ENCODE data around the gene SBF2.
A peak's percentile ranks its signal among the peaks of the same experiment; 100 is the strongest.

SBF2 gene

DNA sequence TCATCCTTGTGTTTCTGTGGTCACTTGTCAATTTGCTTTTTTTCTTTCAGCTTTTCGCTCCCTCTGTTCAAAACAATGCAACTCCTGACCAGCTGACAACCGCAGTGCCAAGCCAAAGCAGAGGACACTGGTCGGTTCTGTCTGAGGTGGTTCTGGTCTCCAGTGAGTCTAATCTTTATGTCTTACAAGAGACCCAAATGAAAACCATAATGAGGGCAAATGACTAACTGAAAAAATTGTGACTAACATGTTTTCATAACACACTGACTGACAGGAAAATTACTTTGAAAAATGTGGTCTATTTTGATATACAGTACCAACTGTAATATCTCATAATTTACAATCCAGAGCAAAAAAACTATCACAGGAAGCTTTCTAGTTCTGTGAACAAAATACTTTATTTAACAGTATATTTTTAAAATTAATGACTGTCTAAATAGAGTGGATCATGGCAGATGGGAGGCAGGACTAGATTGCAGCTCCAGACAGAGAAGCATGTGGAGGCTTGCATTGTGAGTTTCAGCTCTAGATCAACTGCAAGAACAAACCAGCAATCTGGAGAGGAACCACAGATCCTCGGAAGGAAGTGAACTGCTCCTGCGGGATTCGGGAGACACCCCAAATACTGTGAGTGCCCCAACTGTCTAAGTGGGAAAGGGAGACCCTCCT, 311.8 kb downstream of the SBF2 start:
- H3K4me3 ChIP-seq (replicated peaks in 1 of 2; ENCODE audit: low read depth in 2 of 2, low read length in 2 of 2): no peak overlapping the region
- no peak for TF ChIP-seq CTCF (IDR thresholded peaks at IDR 0.05; ENCODE audit: low read depth, low read length)
- DNase-seq (ENCODE audit: low read depth in 2 of 2): peak; percentile 14 to 54

DNA sequence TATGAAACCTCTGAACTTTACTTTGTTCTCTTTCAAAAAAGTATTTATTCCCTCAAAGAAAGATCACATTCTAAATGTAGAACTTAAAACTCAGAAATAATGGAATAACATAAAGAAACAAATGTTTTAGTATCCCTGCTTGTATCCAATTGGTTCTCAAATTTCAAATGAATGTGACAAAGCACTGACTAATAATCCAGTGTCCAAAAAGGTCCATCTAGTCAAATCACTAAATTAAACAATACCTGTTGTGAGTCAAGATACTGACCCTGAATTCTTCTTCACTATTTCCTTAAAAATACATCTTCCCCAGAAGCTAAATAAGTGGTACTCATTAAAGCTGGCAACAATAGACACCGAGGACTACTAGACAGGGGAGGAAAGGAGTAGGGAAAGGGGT, 313.1 kb downstream of the SBF2 start:
- no peak for TF ChIP-seq CTCF (IDR thresholded peaks at IDR 0.05; ENCODE audit: low read depth, low read length)
- H3K4me3 ChIP-seq (replicated peaks in 1 of 2; ENCODE audit: low read depth in 2 of 2, low read length in 2 of 2): no peak overlapping the region
- no peak for DNase-seq (ENCODE audit: low read depth in 2 of 2)

GRCh38 chr11:9977554-9977953, 316.5 kb downstream of the SBF2 start:
- no peak overlapping the region for H3K4me3 ChIP-seq (replicated peaks in 1 of 2; ENCODE audit: low read depth in 2 of 2, low read length in 2 of 2)
- DNase-seq (ENCODE audit: low read depth in 2 of 2): peak in 1 of 2 donors; percentile 25
- no peak for TF ChIP-seq CTCF (IDR thresholded peaks at IDR 0.05; ENCODE audit: low read depth, low read length)

GRCh38 chr11:9974375-9974774, 319.6 kb downstream of the SBF2 start:
- no peak for TF ChIP-seq CTCF (IDR thresholded peaks at IDR 0.05; ENCODE audit: low read depth, low read length)
- no peak for DNase-seq (ENCODE audit: low read depth in 2 of 2)
- no peak overlapping the region for H3K4me3 ChIP-seq (replicated peaks in 1 of 2; ENCODE audit: low read depth in 2 of 2, low read length in 2 of 2)

DNA sequence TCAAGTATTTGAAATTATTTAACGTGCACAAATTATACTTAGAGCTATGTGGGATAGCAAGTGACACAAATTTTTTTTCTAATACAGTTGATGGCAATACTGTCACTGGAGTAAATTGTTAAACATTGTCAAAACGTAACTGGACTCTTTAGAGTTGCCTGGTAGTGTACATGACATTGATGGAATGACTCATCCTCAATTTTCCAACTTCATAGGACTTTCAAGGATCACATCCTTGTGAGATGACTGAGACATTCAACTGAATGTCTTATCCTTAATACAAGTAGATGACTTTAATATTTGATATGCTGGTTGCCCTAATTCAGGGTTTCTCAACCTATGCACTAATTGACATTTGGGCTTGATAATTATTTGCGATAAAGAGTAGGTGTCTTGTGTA, 320.1 kb downstream of the SBF2 start:
- DNase-seq (ENCODE audit: low read depth in 2 of 2): no peak
- H3K4me3 ChIP-seq (replicated peaks in 1 of 2; ENCODE audit: low read depth in 2 of 2, low read length in 2 of 2): no peak overlapping the region
- no peak for TF ChIP-seq CTCF (IDR thresholded peaks at IDR 0.05; ENCODE audit: low read depth, low read length)

- no peak overlapping the region for H3K4me3 ChIP-seq (replicated peaks in 1 of 2; ENCODE audit: low read depth in 2 of 2, low read length in 2 of 2)
- peak; percentile 62 for TF ChIP-seq CTCF (IDR thresholded peaks at IDR 0.05; ENCODE audit: low read depth, low read length)
Measured at GRCh38 chr11:9972989-9973388, 321.0 kb downstream of the SBF2 start.

GRCh38 chr11:9971894-9972293, 322.1 kb downstream of the SBF2 start:
- DNase-seq (ENCODE audit: low read depth in 2 of 2): no peak
- no peak for TF ChIP-seq CTCF (IDR thresholded peaks at IDR 0.05; ENCODE audit: low read depth, low read length)
- no peak overlapping the region for H3K4me3 ChIP-seq (replicated peaks in 1 of 2; ENCODE audit: low read depth in 2 of 2, low read length in 2 of 2)

More at GRCh38 chr11:9972989-9973388, 321.0 kb downstream of the SBF2 start:
- peak; percentile 80 to 81 for DNase-seq (ENCODE audit: low read depth in 2 of 2)

Measured in cardiac fibroblast (primary cell).